SK-N-SH treated with all-trans-retinoic acid at 6 μM for 48 hours (cell line): Measurements from ENCODE around the gene WNT5A.

ENCODE experiments used
- ARNTL ChIP-seq: fragments of 450-650 bp; formaldehyde crosslinking; IDR thresholded peaks from 2 replicates; pipeline ENCODE4 v1.5.0; 2020; ENCODE audit warnings: low read depth, mild to moderate bottlenecking, moderate library complexity, borderline replicate concordance
- ESRRG ChIP-seq: fragments of 250-450 bp; sonication (Bioruptor Pico); IDR thresholded peaks from 2 replicates; pipeline ENCODE4 v1.6.1; 2021; ENCODE audit warnings: mild to moderate bottlenecking
- PATZ1 ChIP-seq: fragments of 250-450 bp; sonication (Bioruptor Pico); IDR thresholded peaks from 2 replicates; pipeline ENCODE4 v1.8.0; 2020; ENCODE audit warnings: mild to moderate bottlenecking, moderate library complexity, borderline replicate concordance
- RARB ChIP-seq: fragments of 250-450 bp; sonication (Bioruptor Pico); IDR thresholded peaks from 2 replicates; pipeline ENCODE4 v1.8.0; 2021; ENCODE audit warnings: mild to moderate bottlenecking, moderate library complexity
- TCF4 ChIP-seq: fragments of 250-450 bp; sonication (Bioruptor Pico); IDR thresholded peaks from 2 replicates; pipeline ENCODE4 v1.8.0; 2021; ENCODE audit warnings: mild to moderate bottlenecking, moderate library complexity, borderline replicate concordance
- ZFP30 ChIP-seq: fragments of 450-650 bp; formaldehyde crosslinking; IDR thresholded peaks from 2 replicates; pipeline ENCODE4 v1.5.0; 2022; ENCODE audit warnings: mild to moderate bottlenecking, moderate library complexity
- TF ChIP-seq, protein P1 (sequence below): fragments of 250-450 bp; sonication (Bioruptor Pico); IDR thresholded peaks from 2 replicates; pipeline ENCODE4 v1.5.1; 2020; ENCODE audit warnings: low read depth, mild to moderate bottlenecking, moderate library complexity

GRCh38 chr3:55416331-55416821 lies 70.7 kb downstream of the WNT5A start:
- TF ChIP-seq ESRRG (CRISPR knock-in tag) (no peak), RARB (CRISPR knock-in tag) (no peak), PATZ1 (CRISPR knock-in tag) (no peak), ZFP30 (CRISPR knock-in tag) (no peak), ARNTL (no peak), TCF4 (no peak)
- TF ChIP-seq, protein P1, sequence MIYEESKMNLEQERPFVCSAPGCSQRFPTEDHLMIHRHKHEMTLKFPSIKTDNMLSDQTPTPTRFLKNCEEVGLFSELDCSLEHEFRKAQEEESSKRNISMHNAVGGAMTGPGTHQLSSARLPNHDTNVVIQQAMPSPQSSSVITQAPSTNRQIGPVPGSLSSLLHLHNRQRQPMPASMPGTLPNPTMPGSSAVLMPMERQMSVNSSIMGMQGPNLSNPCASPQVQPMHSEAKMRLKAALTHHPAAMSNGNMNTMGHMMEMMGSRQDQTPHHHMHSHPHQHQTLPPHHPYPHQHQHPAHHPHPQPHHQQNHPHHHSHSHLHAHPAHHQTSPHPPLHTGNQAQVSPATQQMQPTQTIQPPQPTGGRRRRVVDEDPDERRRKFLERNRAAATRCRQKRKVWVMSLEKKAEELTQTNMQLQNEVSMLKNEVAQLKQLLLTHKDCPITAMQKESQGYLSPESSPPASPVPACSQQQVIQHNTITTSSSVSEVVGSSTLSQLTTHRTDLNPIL (CRISPR knock-in tag): no peak
